Stimulated activated CD4-positive, alpha-beta T cell treated with anti-CD3 and anti-CD28 coated beads, Interleukin-2, amount 100 ng/mL, for 24 hours (primary cell): ENCODE measurements around the gene GOSR1.
"Not testable (repeated sequence)": the region's sequence is repeated elsewhere in the genome, so short reads cannot be mapped to it uniquely, and the experiment has no call there.

Source experiments
- DNase-seq, 2 donors: peaks; one replicate each; pipeline ENCODE4 v3.0.0-alpha.2; 2020

The GOSR1 gene

DNA sequence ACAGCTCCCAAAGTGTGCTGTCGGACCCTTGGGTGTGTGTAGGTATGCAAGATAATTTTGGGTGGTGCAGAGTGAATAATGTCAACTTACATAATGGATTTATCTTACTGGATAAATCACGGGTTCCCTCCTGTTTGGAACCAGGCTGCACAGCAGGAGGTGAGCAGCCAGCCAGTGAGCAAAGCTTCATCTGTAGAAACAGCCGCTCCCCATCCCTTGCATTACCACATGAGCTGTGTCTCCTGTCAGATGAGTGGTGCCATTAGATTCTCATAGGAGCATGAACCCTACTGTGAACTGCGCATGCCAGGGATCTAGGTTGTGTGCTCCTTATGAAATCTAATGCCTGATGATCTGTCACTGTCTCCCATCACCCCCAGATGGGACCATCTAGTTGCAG lies 72.0 kb downstream of the GOSR1 start:
- DNase-seq = not testable (repeated sequence)

DNA sequence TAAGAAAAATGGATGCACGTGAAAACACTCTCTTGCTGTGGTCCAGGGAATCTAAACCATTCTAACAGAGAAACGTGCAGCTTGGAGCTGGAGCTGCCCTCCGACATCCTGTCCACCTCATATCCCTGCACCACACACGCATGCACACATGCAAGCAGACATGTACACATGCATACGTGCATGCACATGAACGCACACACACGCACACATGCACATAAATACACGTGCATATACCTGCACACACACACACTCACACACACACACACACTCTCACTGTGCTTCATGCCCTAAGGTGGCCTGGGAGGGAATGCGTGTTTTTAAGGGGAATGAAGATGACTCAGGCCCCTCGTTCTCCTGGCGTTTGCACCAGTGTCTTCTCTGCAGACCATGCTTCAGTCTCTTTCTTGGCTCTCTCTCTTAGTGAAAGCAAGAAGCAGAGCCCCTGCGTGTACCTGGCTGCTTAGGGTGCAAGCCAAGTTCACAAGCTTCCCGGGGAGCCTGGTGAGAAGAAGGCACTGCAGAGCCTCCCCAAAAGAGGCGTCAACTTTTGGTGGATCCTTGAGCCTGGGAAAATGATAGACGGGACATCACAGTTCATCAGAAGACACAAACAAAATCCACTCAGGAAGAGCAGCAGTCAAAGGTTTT lies 72.8 kb downstream of the GOSR1 start:
- DNase-seq = no peak

DNA sequence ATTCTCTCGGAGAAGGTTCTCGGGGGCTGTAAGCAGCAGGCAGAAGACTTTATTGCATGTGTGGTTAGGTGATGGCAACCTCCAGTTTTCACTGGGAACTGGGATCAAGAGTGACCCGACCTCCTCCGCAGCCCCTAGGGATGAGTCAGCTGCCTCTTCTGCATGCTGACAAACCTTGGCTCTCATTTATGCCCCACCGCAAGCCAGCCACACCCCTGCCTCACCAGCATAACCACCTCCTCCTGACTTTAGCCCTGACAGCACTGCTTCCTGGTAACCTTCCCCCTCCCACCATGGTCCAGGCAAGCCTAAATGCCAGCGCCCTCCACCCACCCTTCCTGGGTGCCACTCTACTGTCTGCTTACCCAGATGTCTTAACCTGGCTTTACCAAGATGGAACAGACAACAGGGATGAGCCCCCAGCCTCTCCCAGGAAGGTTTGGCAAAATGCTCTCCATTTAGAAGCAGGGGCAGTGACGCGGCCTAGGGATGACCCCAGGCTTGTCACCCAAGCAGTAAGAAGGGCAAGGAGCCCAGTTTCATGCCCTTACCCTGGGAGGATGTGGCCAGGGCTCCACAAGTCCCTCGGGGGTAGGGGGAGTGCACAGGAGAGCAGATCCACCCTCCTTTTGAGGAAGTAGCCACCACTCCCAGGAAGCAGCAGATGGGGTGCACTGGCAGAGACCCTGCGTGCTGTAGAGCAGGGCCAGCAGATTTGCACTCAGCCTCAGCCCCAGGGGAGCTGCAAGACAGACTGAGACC lies 73.5 kb downstream of the GOSR1 start:
- DNase-seq = no peak

DNA sequence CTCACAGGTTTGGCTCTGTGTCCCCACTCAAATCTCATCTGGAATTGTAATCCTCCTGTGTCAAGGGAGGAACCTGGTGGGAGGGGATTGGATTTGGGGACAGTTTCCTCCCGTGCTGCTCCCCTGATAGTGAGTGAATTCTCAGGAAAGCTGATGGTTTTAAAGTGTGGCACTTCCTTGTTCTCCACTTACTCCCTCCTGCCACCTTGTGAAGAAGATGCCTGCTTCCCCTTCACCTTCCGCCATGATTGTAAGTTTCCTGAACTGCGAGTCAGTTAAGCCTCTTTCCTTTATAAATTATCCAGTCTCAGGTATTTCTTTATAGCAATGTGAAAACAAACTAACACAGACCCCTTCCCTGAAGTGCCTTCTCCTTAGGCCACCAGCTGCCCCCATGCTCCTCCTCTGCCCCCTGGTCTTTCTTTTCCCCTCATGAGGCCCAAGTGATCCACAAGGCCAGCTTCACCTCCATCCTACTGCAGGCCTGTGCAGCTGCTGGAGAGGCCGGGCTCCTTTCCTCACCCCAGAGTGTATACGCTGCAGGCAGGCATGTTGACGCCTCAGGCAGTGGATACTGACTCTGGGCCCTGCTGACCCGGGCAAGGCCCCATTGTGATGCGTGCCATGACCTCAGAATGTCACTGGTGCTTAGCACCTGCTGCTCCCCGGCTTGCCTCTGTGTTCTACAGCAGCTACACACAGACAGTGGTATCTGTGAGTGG lies 74.2 kb downstream of the GOSR1 start:
- DNase-seq = not testable (repeated sequence)

DNA sequence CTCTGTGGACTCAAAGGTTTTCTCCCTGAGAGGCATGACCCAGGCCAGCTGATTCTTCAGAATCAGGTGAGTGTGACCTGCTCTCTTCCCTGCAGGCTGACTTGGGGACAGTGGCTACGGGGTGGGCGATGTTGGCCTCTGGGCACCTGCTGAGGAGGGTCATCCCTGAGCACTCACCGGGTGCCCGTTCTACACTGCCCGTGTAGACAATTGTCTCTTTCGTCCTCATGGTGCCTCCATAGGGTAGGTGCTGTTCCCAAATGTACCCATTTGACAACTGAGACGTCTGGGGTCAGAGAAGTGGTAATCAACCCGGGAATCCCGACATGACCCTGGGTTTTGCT lies 74.8 kb downstream of the GOSR1 start:
- DNase-seq = no peak

DNA sequence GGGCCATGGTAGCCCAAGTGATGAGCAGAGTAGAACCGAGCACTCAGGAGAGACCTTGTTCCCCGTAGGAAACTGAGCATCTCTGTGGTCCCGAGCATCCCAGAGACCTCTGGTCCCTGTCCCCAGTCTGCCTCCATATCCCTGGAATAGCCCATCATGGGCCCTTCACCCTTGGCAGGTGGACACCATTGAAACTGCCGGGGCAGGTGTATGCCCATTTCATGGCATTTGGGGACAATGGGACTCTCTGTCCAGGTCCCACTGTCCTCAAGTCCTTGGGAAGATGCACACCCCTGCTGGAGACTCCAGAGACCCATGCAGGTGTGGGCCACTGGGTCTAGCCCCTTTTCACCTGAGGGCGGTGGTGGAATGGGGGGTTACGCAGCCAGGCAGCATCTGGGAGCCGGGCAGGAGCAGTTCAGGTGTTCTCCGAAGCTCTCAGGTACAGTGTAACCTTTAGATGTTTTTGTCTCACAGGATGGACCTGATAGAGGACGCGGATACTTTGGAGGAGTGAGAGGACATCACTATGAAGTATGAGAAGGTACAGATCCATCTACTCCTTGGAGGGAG lies 75.9 kb downstream of the GOSR1 start:
- DNase-seq = peak in 1 of 2 donors; percentile 7

DNA sequence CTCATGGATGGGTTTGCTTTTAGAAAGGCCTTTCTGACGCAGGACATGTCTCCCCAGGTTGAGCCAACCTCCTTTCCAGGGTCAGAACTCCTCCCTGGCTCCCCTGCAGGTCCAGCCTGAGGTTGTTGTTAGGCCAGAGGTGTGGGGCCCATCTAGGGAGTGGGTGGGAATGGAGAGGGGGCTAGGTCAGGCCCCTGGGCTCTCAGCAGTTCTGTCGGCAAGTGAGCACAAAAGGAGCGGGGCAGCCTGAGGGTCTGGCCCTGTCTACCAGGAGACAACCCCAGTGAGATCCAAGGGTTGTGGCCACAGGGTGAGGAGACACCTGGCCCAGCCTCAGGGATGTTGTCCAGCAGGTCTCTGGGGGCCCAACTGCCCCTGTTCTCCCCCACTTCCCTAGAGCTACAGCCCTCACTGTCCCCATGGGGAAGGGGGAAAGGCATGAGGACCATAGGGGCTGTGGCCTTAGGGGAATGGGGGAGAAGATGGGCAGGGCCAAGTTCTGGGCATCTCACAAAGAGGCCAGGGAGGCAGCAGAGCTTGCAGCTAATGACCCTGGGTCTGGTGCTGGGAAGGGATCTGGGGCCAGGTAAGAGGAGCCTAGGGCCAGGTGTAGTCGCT lies 76.7 kb downstream of the GOSR1 start:
- peak in 1 of 2 donors; percentile 11 for DNase-seq

DNA sequence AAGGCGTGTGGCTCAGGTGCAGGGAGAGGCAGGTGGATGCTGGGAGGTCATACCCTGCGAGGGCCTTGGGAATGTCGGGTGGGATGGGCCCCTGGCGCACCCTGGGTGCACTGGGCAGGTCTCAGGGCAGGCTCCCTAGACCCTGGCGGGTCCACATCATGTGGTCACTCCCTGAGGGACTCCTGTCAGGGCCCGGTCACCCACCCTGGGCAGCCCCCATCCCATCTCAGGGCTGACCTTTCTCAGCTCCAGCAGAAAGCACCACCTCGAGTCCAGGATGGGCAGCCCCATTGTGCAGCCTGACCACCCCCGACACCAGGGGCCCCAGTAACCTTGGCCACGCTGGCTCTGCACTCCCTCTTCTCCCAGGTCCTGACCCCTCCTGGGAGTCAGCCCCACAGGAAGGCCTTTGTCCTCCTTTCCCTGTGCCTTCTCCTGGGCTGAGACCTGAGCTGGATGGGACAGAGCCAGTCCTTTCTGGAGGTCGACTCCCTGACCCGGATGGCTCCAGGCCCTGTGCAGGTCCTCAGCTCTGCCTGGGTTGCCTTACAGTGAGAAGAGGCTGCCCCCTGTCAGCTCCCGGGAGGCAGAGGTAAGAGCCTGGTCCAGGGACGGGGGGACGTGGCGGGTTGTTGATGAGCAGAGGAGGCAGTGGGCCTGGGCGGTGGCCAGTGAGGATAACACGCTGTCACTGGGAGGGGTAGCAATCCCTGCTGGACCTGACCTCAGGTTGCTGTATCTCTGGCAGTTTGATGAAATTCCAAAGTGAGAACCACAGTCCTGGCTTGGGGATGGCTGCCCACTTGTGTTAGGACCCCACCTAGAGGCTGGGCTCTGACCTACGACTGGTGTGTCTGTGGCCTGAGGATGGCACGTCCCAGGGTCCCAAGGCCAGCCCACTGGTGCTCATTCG lies 77.9 kb downstream of the GOSR1 start:
- no peak for DNase-seq

DNA sequence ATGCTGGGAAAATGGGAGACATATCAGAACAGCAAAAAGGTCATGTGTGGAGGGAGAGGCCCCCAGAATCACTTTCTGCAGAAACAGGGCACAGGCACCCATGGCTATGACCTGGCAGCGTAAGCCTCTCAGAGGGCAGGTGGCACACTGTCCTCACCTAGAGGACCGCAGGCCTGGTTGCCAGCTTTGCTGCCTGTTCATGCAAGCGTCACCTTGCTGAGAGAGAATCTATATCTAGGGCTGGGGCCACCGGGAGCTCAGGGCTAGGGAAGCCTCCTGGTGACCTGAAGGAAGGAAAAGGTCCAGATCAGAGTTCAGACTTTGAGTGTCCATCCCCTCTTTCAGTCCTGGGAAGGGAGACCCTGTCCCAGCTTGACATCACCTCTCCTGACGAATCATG lies 78.7 kb downstream of the GOSR1 start:
- no peak for DNase-seq

DNA sequence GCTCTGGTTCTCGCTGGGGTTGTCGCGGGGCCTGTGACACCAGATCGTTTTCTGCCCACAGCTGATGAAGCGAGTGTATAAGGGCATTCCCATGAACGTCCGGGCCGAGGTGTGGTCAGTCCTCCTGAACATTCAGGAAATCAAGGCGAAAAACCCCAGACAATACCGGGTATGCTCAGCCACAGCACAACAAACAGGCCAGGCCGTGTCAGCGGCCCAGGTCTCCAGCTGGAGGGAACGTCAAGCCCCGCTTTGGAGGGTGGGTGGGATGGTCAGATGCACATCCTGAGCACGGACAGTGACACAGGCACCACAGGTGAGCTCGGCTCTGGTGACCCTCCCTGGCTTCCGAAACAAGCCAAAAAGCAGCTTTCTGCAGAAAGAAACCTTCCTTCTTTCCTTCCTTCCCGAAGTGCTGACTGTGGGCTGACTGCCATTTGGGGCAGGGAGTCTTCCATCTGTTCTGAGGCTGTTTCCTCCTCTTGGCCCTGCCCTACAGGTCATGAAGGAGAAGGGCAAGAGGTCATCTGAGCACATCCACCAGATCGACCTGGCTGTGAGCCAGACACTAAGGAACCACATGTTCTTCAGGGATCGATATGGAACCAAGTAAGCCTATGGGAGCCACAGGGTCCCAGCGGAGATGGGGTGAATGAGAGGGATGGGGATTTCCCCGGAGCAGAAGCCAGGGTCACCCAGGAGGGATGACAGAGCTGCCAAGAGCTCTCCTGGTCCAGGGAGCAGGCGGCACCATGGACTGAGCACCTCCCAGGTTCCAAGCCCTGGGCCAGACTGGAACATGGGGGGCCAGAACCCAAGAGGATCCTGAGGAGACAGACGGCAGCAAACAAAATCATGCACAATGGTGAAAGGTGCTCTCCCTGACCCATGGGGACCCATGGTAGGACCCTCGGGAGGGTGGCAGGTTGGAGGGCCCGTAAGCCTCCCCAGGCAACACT lies 79.4 kb downstream of the GOSR1 start:
- DNase-seq = no peak

DNA sequence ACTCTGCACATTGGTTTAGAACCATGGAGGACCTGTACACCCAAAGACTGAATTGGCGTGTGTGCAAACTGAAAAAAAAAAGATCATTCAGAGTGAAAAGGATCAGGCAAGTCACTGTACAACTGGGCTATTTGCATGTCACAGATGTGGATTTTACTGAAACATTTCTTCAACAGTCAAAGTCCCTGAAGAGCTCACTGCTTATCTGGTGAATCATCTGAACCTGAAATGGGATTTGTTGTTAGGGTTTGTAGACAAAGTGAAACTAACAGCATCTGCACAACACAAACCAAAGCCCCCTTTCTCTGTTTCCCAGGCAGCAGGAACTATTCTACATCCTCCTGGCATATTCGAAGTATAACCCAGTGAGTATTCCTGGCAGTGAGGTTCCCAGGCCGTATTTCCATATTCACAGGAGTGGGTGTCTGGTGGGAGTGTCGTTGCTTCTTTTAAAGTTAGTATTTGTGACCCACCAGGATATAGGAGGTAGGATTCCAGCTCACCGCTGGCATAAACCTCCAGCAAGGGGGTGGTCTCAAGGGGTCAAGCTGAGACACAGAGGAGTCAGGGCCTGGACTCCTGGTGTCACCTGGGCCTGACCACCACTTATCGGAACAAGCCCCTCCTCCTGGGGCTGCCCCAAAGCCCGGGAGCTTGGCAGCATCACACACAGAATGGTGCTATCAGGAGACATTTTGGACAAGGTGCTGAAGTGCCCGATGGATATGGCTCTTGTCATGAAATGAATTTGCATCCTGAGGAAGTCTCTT lies 80.9 kb downstream of the GOSR1 start:
- no peak for DNase-seq

DNA sequence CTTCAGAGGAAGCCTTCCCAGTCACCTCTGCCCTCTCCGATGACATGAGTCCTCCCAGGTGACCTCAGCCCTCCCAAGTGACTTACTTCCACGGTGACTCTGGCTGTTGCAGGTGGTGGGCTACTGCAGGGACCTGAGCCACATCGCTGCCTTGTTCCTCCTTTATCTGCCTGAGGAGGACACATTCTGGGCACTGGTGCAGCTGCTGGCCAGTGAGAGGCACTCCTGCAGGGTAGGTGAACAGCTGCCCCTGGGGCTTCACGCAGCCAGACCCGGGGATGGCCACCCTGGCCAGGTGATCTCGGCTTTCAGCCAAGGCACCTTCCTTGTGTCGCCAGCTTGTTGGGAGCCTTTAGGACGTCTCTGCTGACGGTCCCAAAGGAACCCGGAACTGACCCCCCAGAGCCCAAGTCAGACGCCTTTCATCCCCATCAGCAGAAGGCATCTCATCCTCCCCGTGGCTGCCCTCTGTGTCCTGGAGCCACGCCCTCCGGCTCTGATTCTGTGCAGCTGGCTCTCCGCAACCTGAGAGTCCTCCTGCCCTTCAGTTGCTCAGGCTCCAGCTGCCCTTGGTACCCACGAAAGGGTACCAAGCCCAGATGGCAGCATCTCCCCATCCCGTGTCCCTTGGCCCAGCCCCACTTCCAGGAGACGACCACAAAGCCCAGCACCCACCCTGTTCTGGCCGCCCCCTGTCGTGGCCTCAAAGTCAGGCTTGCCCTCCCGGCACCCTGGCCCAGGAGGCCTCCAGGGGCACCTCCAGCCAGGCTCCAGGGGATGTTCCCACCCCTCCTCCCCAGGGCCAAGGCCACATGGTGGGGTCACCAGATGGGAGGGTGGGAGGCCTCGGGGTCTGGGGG lies 81.7 kb downstream of the GOSR1 start:
- DNase-seq = no peak

DNA sequence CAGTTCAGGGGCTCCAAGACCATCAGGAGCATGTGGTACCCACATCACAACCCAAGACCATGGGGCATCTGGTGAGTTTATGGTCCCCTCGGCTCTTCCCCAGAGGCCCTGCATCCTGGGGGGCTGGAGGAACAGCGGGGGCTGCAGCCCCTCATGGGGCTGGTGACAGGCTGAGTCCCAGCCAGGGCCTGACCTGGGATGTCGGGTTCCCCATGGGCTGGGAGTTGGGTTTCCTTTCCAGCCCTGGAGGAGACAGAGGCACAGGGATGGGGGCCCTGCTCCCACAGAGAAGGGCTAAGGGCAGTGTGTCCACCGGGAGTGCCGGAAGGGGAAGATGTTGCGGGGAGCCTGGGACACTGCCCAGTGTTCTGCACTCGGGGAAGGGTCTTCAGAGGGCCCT lies 82.4 kb downstream of the GOSR1 start:
- DNase-seq = no peak

DNA sequence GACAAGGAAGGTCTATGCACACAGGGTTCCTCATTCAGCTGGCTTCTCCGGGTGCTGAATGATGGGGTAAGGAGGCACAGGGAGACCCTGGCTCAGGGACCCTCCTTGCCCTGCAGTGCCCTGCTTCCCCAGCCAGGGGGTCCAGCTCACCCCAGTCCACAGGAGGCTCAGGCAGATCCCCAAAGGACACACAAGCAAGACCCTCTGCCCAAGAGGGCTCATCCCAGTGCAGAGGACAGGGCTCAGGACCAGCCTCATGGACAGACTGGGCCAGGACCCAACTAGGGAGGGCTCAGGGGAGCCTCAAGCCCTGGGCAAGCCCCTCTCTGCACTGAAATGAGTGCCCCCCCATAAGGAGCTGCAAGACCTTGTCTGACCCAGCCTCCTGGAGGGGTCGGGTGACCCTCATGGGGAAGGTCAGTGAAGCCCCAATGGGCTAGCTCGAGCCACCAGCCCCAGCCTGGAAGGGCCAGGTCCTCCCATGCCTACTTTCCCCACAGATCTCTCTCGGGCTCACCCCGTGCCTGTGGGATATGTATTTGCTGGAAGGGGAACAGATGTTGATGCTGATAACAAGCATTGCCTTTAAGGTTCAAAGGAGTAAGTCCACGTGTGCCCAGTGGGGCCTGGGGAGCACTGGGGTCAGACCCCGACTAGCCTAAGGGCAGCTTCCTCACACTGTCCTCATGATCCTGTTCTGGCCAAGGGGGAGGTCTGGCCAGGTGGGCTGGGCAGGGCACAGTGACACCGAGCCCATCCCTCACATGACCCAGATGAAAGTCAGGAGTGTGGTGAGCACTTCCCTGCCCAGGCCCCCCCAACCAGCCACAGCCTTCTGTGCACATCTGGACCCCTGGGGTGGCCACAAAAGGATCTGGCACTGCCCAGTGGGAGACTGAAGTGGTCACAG lies 83.2 kb downstream of the GOSR1 start:
- not testable (repeated sequence) for DNase-seq

DNA sequence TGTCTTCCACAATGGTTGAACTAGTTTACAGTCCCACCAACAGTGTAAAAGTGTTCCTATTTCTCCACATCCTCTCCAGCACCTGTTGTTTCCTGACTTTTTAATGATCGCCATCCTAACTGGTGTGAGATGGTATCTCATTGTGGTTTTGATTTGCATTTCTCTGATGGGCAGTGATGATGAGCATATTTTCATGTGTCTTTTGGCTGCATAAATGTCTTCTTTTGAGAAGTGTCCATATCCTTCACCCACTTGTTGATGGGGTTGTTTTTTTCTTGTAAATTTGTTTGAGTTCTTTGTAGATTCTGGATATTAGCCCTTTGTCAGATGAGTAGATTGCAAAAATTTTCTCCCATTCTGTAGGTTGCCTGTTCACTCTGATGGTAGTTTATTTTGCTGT lies 84.6 kb downstream of the GOSR1 start:
- not testable (repeated sequence) for DNase-seq

DNA sequence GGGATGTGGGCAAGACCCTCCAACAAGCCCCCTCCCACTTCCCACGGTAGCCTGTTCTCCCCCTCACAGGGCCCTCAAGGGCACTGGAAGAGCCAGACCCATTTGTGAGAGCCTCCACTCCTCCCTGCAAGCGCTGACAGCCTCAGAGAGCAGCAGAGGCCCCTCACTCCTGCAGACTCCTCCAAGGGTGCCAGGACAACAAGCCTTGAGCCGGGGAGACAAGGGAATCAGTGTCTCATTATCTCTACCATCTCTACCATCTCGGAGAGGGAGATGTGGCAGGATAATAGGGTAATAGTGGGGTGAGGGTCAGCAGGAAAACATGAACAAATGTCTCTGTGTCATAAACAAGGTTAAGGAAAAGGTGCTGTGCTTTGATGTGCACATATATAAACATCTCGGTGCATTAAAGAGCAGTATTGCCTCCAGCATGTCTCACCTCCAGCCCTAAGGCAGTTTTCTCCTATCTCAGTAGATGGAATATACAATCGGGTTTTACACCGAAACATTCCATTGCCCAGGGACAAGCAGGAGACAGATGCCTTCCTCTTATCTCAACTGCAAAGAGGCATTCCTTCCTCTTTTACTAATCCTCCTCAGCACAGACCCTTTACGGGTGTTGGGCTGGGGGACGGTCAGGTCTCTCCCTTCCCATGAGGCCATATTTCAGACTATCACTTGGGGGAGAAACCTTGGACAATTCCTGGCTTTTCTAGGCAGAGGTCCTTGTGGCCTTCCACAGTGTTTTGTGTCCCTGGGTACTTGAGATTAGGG lies 86.1 kb downstream of the GOSR1 start:
- not testable (repeated sequence) for DNase-seq

DNA sequence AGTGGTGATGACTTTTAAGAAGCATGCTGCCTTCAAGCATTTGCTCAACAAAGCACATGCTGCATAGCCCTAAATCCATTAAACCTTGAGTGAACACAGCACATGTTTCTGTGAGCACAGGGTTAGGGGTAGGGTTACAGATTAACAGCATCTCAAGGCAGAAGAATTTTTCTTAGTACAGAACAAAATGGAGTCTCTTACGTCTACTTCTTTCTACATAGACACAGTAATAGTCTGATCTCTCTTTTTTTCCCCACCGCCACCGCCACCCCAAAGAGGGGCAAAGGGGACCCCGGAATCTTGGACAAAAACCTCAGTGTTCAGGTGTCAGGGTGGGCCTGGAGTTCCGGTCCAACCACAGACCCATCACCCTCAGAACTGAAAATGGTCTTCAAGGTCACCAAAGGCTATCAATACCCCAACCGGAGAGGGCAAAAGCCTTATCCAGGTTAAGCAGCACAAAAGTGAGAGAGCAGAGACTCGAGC lies 86.7 kb downstream of the GOSR1 start:
- DNase-seq = not testable (repeated sequence)
